Esophagus muscularis mucosa (tissue), 4 donors: ENCODE results near the gene FOXM1.

Source experiments
- CTCF ChIP-seq, 3 experiments: fragments of 200-600 bp in 2 of 3; fragments of 450-650 bp in 1 of 3; sonication (generic) in 2 of 3; IDR thresholded peaks; one replicate each; pipeline ENCODE4 v1.5.1; 2017 to 2019; ENCODE audit warnings: antibody characterized with exemption in 3 of 3, mild to moderate bottlenecking in 2 of 3, moderate library complexity in 1 of 3
- EP300 ChIP-seq: sonication (generic); formaldehyde crosslinking; IDR thresholded peaks from one replicate; pipeline ENCODE4 v1.6.1; 2017; ENCODE audit warnings: antibody characterized with exemption
- POLR2A ChIP-seq: fragments of 450-650 bp; IDR thresholded peaks from one replicate; pipeline ENCODE4 v1.6.1; 2017; ENCODE audit warnings: antibody characterized with exemption, moderate library complexity, mild to moderate bottlenecking, low read depth
- POLR2AphosphoS5 ChIP-seq, 2 donors: sonication (generic); formaldehyde crosslinking; IDR thresholded peaks; one replicate each; pipeline ENCODE4 v1.6.1; 2017; ENCODE audit warnings: antibody characterized with exemption in 2 of 2

GRCh38 chr12:2845280-2845679, 31.7 kb downstream of the FOXM1 start:
- TF ChIP-seq POLR2A (no peak), CTCF (IDR thresholded peaks at IDR 0.05) (no peak), EP300 (no peak), POLR2AphosphoS5 (IDR thresholded peaks at IDR 0.05) (no peak)
